ENCODE measurements around the gene ASCC3.

- TF ChIP-seq TAF1 (conservative IDR thresholded peaks at IDR 0.05) = no peak
- no peak for TF ChIP-seq CTCF (IDR thresholded peaks at IDR 0.05; ENCODE audit: low read depth, low read length, missing input control)
- TF ChIP-seq REST (IDR thresholded peaks at IDR 0.05) = no peak
- no peak for TF ChIP-seq YY1 (IDR thresholded peaks at IDR 0.05)
- TF ChIP-seq RXRA (IDR thresholded peaks at IDR 0.05) = no peak
- TF ChIP-seq SP1 (IDR thresholded peaks at IDR 0.05) = no peak
Observed at GRCh38 chr6:100801036-100801435, 80.1 kb downstream of the ASCC3 start.

Measured in liver (tissue), 3 donors.